ENCODE measurements around the gene GNAQ. TPM values are rescaled to one million over a fixed set of nuclear protein-coding genes. Genes with fewer than 3 reads are reported as not detected.

The GNAQ gene
- total and polyA plus RNA-seq, 2 donors (not counting 1 experiment from before 2014, with no cell fraction given), result 0.60 to 1.4 TPM

DNA sequence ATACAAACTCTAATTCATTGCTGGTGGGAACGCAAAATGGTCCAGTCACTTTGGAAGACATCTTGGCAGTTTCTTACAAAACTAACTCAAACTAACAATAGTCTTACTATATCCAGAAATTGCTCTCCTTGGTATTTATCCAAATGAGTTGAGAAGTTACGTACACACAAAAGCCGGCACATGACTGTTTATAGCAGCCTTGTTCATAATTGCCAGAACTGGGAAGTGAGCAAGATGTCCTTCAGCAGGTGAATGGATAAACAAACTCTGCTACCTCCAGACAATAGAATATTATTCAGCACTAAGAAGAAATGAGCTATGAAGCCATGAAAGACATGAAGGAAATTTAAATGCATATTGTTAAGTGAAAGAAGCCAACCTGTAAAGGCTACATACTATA is 17.9 kb upstream of the GNAQ start:
- no peak overlapping the region for H3K9ac ChIP-seq (ENCODE audit: low read length)
- CTCF ChIA-PET, result no interaction called here
- H2AFZ ChIP-seq (ENCODE audit: insufficient read depth, low read depth, low read length, poor library complexity, severe bottlenecking), result no peak overlapping the region
- peaks cover 7% of the 10 kb centered on the region for H3K4me1 Mint-ChIP-seq
- intact Hi-C loops (cut with micrococcal nuclease), result no loop called here
- H3K4me1 ChIP-seq (ENCODE audit: control insufficient read depth in 2 of 2, insufficient read depth in 2 of 2, low read length in 2 of 2), result peaks cover 5% of the 10 kb centered on the region in 2 donors
- H3K4me3 ChIP-seq (ENCODE audit: control extremely low read depth in 1 of 5, extremely low read depth in 1 of 5, insufficient read depth in 1 of 5, low read depth in 2 of 5, low read length in 4 of 5), result no peak overlapping the region
- no peak overlapping the region for H3K27ac ChIP-seq (ENCODE audit: low read length in 2 of 2)
- H3K4me3 Mint-ChIP-seq, result no peak overlapping the region
- no peak overlapping the region for H3K4me2 ChIP-seq (replicated peaks; ENCODE audit: low read depth, low read length, poor library complexity, severe bottlenecking)
- DNase-seq, result no peak
- H3K36me3 ChIP-seq (replicated peaks in 1 of 2; ENCODE audit: control extremely low read depth in 1 of 2, control insufficient read depth in 1 of 2, extremely low read depth in 1 of 2, insufficient read depth in 2 of 2, low read length in 1 of 2), result no peaks in the 10 kb centered on the region
- POLR2A ChIA-PET, result no interaction called here
- no peaks in the 10 kb centered on the region for H4K20me1 ChIP-seq (ENCODE audit: control insufficient read depth, insufficient read depth, low read length, poor library complexity, severe bottlenecking)
- TF ChIP-seq, protein P1, sequence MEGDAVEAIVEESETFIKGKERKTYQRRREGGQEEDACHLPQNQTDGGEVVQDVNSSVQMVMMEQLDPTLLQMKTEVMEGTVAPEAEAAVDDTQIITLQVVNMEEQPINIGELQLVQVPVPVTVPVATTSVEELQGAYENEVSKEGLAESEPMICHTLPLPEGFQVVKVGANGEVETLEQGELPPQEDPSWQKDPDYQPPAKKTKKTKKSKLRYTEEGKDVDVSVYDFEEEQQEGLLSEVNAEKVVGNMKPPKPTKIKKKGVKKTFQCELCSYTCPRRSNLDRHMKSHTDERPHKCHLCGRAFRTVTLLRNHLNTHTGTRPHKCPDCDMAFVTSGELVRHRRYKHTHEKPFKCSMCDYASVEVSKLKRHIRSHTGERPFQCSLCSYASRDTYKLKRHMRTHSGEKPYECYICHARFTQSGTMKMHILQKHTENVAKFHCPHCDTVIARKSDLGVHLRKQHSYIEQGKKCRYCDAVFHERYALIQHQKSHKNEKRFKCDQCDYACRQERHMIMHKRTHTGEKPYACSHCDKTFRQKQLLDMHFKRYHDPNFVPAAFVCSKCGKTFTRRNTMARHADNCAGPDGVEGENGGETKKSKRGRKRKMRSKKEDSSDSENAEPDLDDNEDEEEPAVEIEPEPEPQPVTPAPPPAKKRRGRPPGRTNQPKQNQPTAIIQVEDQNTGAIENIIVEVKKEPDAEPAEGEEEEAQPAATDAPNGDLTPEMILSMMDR (IDR thresholded peaks at IDR 0.05), result no peak
- no peak for TF ChIP-seq EZH2 (IDR thresholded peaks at IDR 0.05; ENCODE audit: borderline replicate concordance, insufficient read depth, low read depth, low read length, poor library complexity, severe bottlenecking)
- H3K27me3 ChIP-seq (replicated peaks in 1 of 4; ENCODE audit: control extremely low read depth in 1 of 4, control insufficient read depth in 3 of 4, insufficient read depth in 4 of 4, low read length in 3 of 4), result peaks cover 0 to 4% (median 0%) of the 10 kb centered on the region in 4 experiments
- H3K27me3 Mint-ChIP-seq, result peaks cover 35% of the 10 kb centered on the region
- H3K79me2 ChIP-seq (ENCODE audit: control insufficient read depth, insufficient read depth, low read length), result no peaks in the 10 kb centered on the region
- H3K27ac Mint-ChIP-seq, result no peak overlapping the region
- H3K9me3 Mint-ChIP-seq (ENCODE audit: insufficient read depth), result peaks cover 2% of the 10 kb centered on the region
- ATAC-seq (ENCODE audit: low read depth), result no peak
- peaks cover 0 to 4% (median 0%) of the 10 kb centered on the region in 3 donors for H3K9me3 ChIP-seq (ENCODE audit: control extremely low read depth in 1 of 3, control insufficient read depth in 2 of 3, insufficient read depth in 1 of 3, low read length in 2 of 3)
- WGBS (ENCODE audit: insufficient coverage), result 100% methylated on average over 1 of the region's 3 CpGs

DNA sequence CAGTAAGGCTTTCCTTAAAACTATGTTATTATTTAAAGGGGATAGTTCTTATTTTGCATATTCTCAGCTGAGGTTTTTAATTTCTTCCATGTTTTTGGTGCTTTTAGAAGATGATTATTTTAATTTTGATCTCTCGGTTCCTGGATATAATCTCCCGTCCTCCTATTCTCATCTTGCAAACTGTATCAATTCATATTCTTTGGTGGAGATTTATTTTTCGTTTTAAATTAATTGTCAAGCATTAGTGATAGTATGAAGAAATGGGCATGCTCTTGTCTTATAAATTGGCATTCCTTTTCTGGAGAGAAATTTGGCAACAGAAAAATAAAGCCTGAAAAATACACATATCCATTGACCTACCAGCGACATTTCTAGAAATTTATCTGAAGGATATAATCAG is 15.5 kb upstream of the GNAQ start:
- no peaks in the 10 kb centered on the region for H3K36me3 ChIP-seq (replicated peaks in 1 of 2; ENCODE audit: control extremely low read depth in 1 of 2, control insufficient read depth in 1 of 2, extremely low read depth in 1 of 2, insufficient read depth in 2 of 2, low read length in 1 of 2)
- Mint-ChIP-seq H3K4me3 (no peak overlapping the region), H3K9me3 (ENCODE audit: insufficient read depth) (no peaks in the 10 kb centered on the region), H3K27me3 (peaks cover 34% of the 10 kb centered on the region), H3K27ac (no peak overlapping the region), H3K4me1 (no peaks in the 10 kb centered on the region)
- no peaks in the 10 kb centered on the region for H4K20me1 ChIP-seq (ENCODE audit: control insufficient read depth, insufficient read depth, low read length, poor library complexity, severe bottlenecking)
- DNase-seq (no peak), ATAC-seq (ENCODE audit: low read depth) (no peak)
- H3K4me1 ChIP-seq (ENCODE audit: control insufficient read depth in 2 of 2, insufficient read depth in 2 of 2, low read length in 2 of 2), result no peaks in the 10 kb centered on the region
- H3K79me2 ChIP-seq (ENCODE audit: control insufficient read depth, insufficient read depth, low read length), result no peaks in the 10 kb centered on the region
- intact Hi-C loops (cut with micrococcal nuclease), result no loop called here
- no CpG with 5 or more reads among the region's 4 CpGs for WGBS (ENCODE audit: insufficient coverage)
- ChIA-PET CTCF (interaction anchor here (0.7 kb wide), 1 partner anchor 875 kb away, joined by 6 read pairs; no protein-coding TSS in a partner anchor), POLR2A (no interaction called here)
- no peak overlapping the region for H3K9ac ChIP-seq (ENCODE audit: low read length)
- no peak overlapping the region for H3K4me3 ChIP-seq (ENCODE audit: control extremely low read depth in 1 of 5, extremely low read depth in 1 of 5, insufficient read depth in 1 of 5, low read depth in 2 of 5, low read length in 4 of 5)
- no peaks in the 10 kb centered on the region for H3K9me3 ChIP-seq (ENCODE audit: control extremely low read depth in 1 of 3, control insufficient read depth in 2 of 3, insufficient read depth in 1 of 3, low read length in 2 of 3)
- no peak overlapping the region for H3K4me2 ChIP-seq (replicated peaks; ENCODE audit: low read depth, low read length, poor library complexity, severe bottlenecking)
- TF ChIP-seq EZH2 (IDR thresholded peaks at IDR 0.05; ENCODE audit: borderline replicate concordance, insufficient read depth, low read depth, low read length, poor library complexity, severe bottlenecking), result no peak
- TF ChIP-seq, protein P1 (IDR thresholded peaks at IDR 0.05), result no peak
- no peak overlapping the region for H3K27ac ChIP-seq (ENCODE audit: low read length in 2 of 2)
- no peak overlapping the region for H2AFZ ChIP-seq (ENCODE audit: insufficient read depth, low read depth, low read length, poor library complexity, severe bottlenecking)
- peaks cover 0 to 9% (median 0%) of the 10 kb centered on the region in 4 experiments for H3K27me3 ChIP-seq (replicated peaks in 1 of 4; ENCODE audit: control extremely low read depth in 1 of 4, control insufficient read depth in 3 of 4, insufficient read depth in 4 of 4, low read length in 3 of 4)

Measured in B cell (primary cell).